ENCODE measurements around the gene SCUBE1.

SCUBE1 gene

GRCh38 chr22:43210631-43211515, 132.3 kb downstream of the SCUBE1 start:
- no peak overlapping the region for H4K8ac ChIP-seq (ENCODE audit: low read depth, low read length)
- no peak overlapping the region for H2AFZ ChIP-seq (ENCODE audit: insufficient read depth, low read length, poor library complexity)
- H3K4me2 ChIP-seq (ENCODE audit: low read length) = no peak overlapping the region
- no peaks in the 10 kb centered on the region for H3K79me2 ChIP-seq (ENCODE audit: control insufficient read depth, insufficient read depth, low read length, poor library complexity)
- no peaks in the 10 kb centered on the region for H3K4me1 ChIP-seq (ENCODE audit: control insufficient read depth in 1 of 2, insufficient read depth in 2 of 2, low read length in 2 of 2)
- no peak overlapping the region for H2BK120ac ChIP-seq (ENCODE audit: insufficient read depth, low read length, poor library complexity)
- H2BK12ac ChIP-seq (ENCODE audit: low read length) = no peak overlapping the region
- no CpG with 5 or more reads among the region's 34 CpGs for WGBS (ENCODE audit: extremely low coverage, insufficient coverage, insufficient read length)
- no peak overlapping the region for H3K4me3 ChIP-seq (ENCODE audit: low read depth, low read length)
- no peak overlapping the region for H3K9ac ChIP-seq (ENCODE audit: low read length)
- DNase-seq = no peak
- H3K18ac ChIP-seq (ENCODE audit: low read length) = no peak overlapping the region
- H2BK5ac ChIP-seq (ENCODE audit: low read depth, low read length, poor library complexity) = no peak overlapping the region
- H3K27ac ChIP-seq (ENCODE audit: low read depth, low read length) = no peak overlapping the region
- no peak overlapping the region for H2AK5ac ChIP-seq (ENCODE audit: low read length)
- H3K36me3 ChIP-seq (ENCODE audit: control insufficient read depth in 1 of 2, insufficient read depth in 2 of 2, low read length in 2 of 2) = no peaks in the 10 kb centered on the region
- no peak overlapping the region for H3K4ac ChIP-seq (ENCODE audit: low read depth, low read length)
- H3K27me3 ChIP-seq (ENCODE audit: insufficient read depth, low read length) = no peaks in the 10 kb centered on the region
- H3K79me1 ChIP-seq (ENCODE audit: low read length) = no peaks in the 10 kb centered on the region
- no peak overlapping the region for H4K91ac ChIP-seq (ENCODE audit: low read depth, low read length)
- no peak overlapping the region for H3K23ac ChIP-seq (ENCODE audit: low read length)
- H3K9me3 ChIP-seq (ENCODE audit: insufficient read depth, low read depth, low read length) = peaks cover 2% of the 10 kb centered on the region
- no peak overlapping the region for H3K14ac ChIP-seq (ENCODE audit: low read length)
- no peak overlapping the region for H4K12ac ChIP-seq (ENCODE audit: low read depth, low read length)

GRCh38 chr22:43209971-43210370, 133.2 kb downstream of the SCUBE1 start:
- Histone ChIP-seq H3K4me3 (ENCODE audit: low read depth, low read length) (no peak overlapping the region), H3K27ac (ENCODE audit: low read depth, low read length) (no peak overlapping the region), H3K9me3 (ENCODE audit: insufficient read depth, low read depth, low read length) (peaks cover 2% of the 10 kb centered on the region), H3K27me3 (ENCODE audit: insufficient read depth, low read length) (no peaks in the 10 kb centered on the region), H3K79me2 (ENCODE audit: control insufficient read depth, insufficient read depth, low read length, poor library complexity) (no peaks in the 10 kb centered on the region), H3K23ac (ENCODE audit: low read length) (no peak overlapping the region), H3K18ac (ENCODE audit: low read length) (no peak overlapping the region), H4K12ac (ENCODE audit: low read depth, low read length) (no peak overlapping the region), H3K9ac (ENCODE audit: low read length) (no peak overlapping the region), H2BK12ac (ENCODE audit: low read length) (no peak overlapping the region), H2AFZ (ENCODE audit: insufficient read depth, low read length, poor library complexity) (no peak overlapping the region), H3K4me1 (ENCODE audit: control insufficient read depth in 1 of 2, insufficient read depth in 2 of 2, low read length in 2 of 2) (no peaks in the 10 kb centered on the region), H2BK120ac (ENCODE audit: insufficient read depth, low read length, poor library complexity) (no peak overlapping the region), H3K4me2 (ENCODE audit: low read length) (no peak overlapping the region), H4K91ac (ENCODE audit: low read depth, low read length) (no peak overlapping the region), H3K79me1 (ENCODE audit: low read length) (no peaks in the 10 kb centered on the region), H3K4ac (ENCODE audit: low read depth, low read length) (no peak overlapping the region), H2BK5ac (ENCODE audit: low read depth, low read length, poor library complexity) (no peak overlapping the region), H3K14ac (ENCODE audit: low read length) (no peak overlapping the region), H2AK5ac (ENCODE audit: low read length) (no peak overlapping the region), H4K8ac (ENCODE audit: low read depth, low read length) (no peak overlapping the region), H3K36me3 (ENCODE audit: control insufficient read depth in 1 of 2, insufficient read depth in 2 of 2, low read length in 2 of 2) (no peaks in the 10 kb centered on the region)
- no CpG with 5 or more reads among the region's 22 CpGs for whole genome bisulfite sequencing (ENCODE audit: extremely low coverage, insufficient coverage, insufficient read length)
- no peak for DNase-seq

DNA sequence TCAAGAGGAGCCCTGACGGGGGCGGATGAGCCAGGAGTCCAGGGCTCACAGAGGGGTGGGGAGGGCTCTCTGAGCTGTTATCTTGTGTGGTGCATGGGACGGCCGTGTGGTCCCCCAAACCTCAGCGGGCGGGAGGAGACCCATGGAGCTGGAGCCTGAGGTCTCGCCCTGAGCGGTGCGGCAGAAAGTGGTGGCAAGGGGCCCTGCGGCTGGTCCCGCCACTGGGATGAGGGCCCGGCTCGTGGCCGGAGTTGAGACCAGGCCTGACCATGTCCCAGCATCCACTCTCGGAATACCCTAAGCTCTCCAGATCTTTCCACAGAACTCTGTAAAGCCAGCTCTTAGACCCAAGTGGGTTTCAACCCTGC, 133.7 kb downstream of the SCUBE1 start:
- Histone ChIP-seq H3K4me3 (ENCODE audit: low read depth, low read length) (no peak overlapping the region), H3K79me1 (ENCODE audit: low read length) (no peaks in the 10 kb centered on the region), H2BK120ac (ENCODE audit: insufficient read depth, low read length, poor library complexity) (no peak overlapping the region), H3K9me3 (ENCODE audit: insufficient read depth, low read depth, low read length) (peaks cover 2% of the 10 kb centered on the region), H3K4me2 (ENCODE audit: low read length) (no peak overlapping the region), H4K91ac (ENCODE audit: low read depth, low read length) (no peak overlapping the region), H3K4ac (ENCODE audit: low read depth, low read length) (no peak overlapping the region), H3K79me2 (ENCODE audit: control insufficient read depth, insufficient read depth, low read length, poor library complexity) (no peaks in the 10 kb centered on the region), H3K4me1 (ENCODE audit: control insufficient read depth in 1 of 2, insufficient read depth in 2 of 2, low read length in 2 of 2) (no peaks in the 10 kb centered on the region), H2AK5ac (ENCODE audit: low read length) (no peak overlapping the region), H3K23ac (ENCODE audit: low read length) (no peak overlapping the region), H3K27me3 (ENCODE audit: insufficient read depth, low read length) (no peaks in the 10 kb centered on the region), H3K36me3 (ENCODE audit: control insufficient read depth in 1 of 2, insufficient read depth in 2 of 2, low read length in 2 of 2) (no peaks in the 10 kb centered on the region), H3K14ac (ENCODE audit: low read length) (no peak overlapping the region), H2AFZ (ENCODE audit: insufficient read depth, low read length, poor library complexity) (no peak overlapping the region), H2BK5ac (ENCODE audit: low read depth, low read length, poor library complexity) (no peak overlapping the region), H3K9ac (ENCODE audit: low read length) (no peak overlapping the region), H4K8ac (ENCODE audit: low read depth, low read length) (no peak overlapping the region), H2BK12ac (ENCODE audit: low read length) (no peak overlapping the region), H4K12ac (ENCODE audit: low read depth, low read length) (no peak overlapping the region), H3K18ac (ENCODE audit: low read length) (no peak overlapping the region), H3K27ac (ENCODE audit: low read depth, low read length) (no peak overlapping the region)
- no peak for DNase-seq
- WGBS (ENCODE audit: extremely low coverage, insufficient coverage, insufficient read length) = no CpG with 5 or more reads among the region's 15 CpGs

DNA sequence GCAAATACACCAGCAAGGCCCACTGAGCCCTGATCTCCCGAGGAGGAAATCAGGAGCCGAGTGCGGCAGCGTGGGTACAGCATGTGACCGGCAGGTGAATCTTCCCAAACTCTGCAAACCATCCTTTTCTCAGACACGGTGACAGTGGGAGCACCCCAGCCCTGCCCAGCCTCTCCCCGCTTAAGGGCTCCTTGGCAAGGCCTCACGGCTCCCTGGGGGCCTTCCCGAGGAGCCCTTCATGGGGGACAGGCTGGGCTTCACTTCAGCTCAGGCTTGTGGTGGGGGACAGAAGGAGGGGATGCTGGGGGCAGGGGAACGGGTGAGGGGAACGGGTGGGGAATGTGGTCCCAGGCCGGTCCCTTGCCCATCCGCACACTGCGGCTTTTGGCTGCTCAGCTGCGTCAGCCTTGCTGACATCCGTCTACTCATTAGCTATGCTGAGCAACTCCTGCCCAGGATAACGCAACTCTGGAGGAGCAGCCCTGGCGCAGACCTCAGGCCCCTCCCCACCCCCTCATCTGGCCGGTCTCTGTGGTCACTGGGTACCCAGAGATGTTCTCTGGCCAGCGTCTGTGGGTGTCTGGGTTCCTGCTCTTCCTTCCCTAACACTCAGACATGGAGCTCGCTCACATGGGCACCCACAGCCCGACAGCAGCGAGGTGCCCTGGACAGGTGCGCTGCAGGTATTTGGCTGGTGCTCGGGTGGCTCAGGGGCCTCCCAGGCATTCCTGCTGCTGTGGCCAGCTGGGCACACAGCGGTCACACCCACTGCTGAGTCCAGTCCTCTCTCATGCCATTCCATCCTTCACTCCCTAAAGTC, 134.3 kb downstream of the SCUBE1 start:
- H2BK12ac ChIP-seq (ENCODE audit: low read length) = no peak overlapping the region
- H3K18ac ChIP-seq (ENCODE audit: low read length) = no peak overlapping the region
- no peaks in the 10 kb centered on the region for H3K27me3 ChIP-seq (ENCODE audit: insufficient read depth, low read length)
- H2BK120ac ChIP-seq (ENCODE audit: insufficient read depth, low read length, poor library complexity) = no peak overlapping the region
- H4K12ac ChIP-seq (ENCODE audit: low read depth, low read length) = no peak overlapping the region
- no peak overlapping the region for H4K8ac ChIP-seq (ENCODE audit: low read depth, low read length)
- H2AFZ ChIP-seq (ENCODE audit: insufficient read depth, low read length, poor library complexity) = no peak overlapping the region
- no peak overlapping the region for H2AK5ac ChIP-seq (ENCODE audit: low read length)
- no peak overlapping the region for H3K4ac ChIP-seq (ENCODE audit: low read depth, low read length)
- no peak overlapping the region for H3K23ac ChIP-seq (ENCODE audit: low read length)
- H3K14ac ChIP-seq (ENCODE audit: low read length) = no peak overlapping the region
- no peaks in the 10 kb centered on the region for H3K4me1 ChIP-seq (ENCODE audit: control insufficient read depth in 1 of 2, insufficient read depth in 2 of 2, low read length in 2 of 2)
- no peak overlapping the region for H3K4me3 ChIP-seq (ENCODE audit: low read depth, low read length)
- H3K9ac ChIP-seq (ENCODE audit: low read length) = no peak overlapping the region
- peaks cover under 1% of the 10 kb centered on the region for H3K9me3 ChIP-seq (ENCODE audit: insufficient read depth, low read depth, low read length)
- DNase-seq = no peak
- no peaks in the 10 kb centered on the region for H3K79me1 ChIP-seq (ENCODE audit: low read length)
- H4K91ac ChIP-seq (ENCODE audit: low read depth, low read length) = no peak overlapping the region
- H3K27ac ChIP-seq (ENCODE audit: low read depth, low read length) = no peak overlapping the region
- no peaks in the 10 kb centered on the region for H3K36me3 ChIP-seq (ENCODE audit: control insufficient read depth in 1 of 2, insufficient read depth in 2 of 2, low read length in 2 of 2)
- H3K79me2 ChIP-seq (ENCODE audit: control insufficient read depth, insufficient read depth, low read length, poor library complexity) = no peaks in the 10 kb centered on the region
- no CpG with 5 or more reads among the region's 26 CpGs for WGBS (ENCODE audit: extremely low coverage, insufficient coverage, insufficient read length)
- no peak overlapping the region for H3K4me2 ChIP-seq (ENCODE audit: low read length)
- no peak overlapping the region for H2BK5ac ChIP-seq (ENCODE audit: low read depth, low read length, poor library complexity)
